22Rv1 (cell line): ENCODE results near the gene ASCL5.

ENCODE experiments used
- ZFX ChIP-seq: fragments of 450-650 bp; IDR thresholded peaks from 2 replicates; pipeline ENCODE4 v1.6.1; 2017; ENCODE audit warnings: antibody characterized with exemption, borderline replicate concordance
- TF ChIP-seq, protein P1 (sequence below): fragments of 450-650 bp; IDR thresholded peaks from 2 replicates; pipeline ENCODE4 v1.5.1; 2017; ENCODE audit warnings: mild to moderate bottlenecking

DNA sequence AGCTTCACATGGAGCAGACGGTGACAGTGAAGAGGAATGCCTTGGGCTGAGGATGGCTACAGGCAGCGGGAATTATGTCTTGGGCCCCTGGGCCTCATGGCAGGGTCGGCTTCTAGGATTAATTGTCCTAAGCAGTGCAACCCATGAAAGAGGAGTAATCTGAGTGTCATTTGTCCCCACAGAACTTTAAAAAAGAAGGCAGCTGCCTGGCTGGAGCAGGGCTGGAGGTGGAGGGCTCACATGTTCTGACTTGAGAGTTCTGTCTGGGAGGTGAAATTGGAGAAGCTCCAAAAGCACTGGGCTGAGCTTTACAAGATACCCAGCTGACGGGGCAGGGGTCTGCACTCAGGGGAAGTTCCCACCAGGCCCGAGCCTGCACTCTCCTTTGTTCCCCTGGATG is 37.4 kb downstream of the ASCL5 start:
- TF ChIP-seq, protein P1, sequence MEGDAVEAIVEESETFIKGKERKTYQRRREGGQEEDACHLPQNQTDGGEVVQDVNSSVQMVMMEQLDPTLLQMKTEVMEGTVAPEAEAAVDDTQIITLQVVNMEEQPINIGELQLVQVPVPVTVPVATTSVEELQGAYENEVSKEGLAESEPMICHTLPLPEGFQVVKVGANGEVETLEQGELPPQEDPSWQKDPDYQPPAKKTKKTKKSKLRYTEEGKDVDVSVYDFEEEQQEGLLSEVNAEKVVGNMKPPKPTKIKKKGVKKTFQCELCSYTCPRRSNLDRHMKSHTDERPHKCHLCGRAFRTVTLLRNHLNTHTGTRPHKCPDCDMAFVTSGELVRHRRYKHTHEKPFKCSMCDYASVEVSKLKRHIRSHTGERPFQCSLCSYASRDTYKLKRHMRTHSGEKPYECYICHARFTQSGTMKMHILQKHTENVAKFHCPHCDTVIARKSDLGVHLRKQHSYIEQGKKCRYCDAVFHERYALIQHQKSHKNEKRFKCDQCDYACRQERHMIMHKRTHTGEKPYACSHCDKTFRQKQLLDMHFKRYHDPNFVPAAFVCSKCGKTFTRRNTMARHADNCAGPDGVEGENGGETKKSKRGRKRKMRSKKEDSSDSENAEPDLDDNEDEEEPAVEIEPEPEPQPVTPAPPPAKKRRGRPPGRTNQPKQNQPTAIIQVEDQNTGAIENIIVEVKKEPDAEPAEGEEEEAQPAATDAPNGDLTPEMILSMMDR = no peak
- no peak for TF ChIP-seq ZFX
